Adipocyte (in vitro differentiated cells): ENCODE data around the gene SLC39A11.
"Not testable (repeated sequence)": the region's sequence is repeated elsewhere in the genome, so short reads cannot be mapped to it uniquely, and the experiment has no call there.

Source experiments
- DNase-seq: peaks from one replicate; pipeline ENCODE4 v3.0.0-alpha.2; 2015; ENCODE audit warnings: low read depth
- H3K27me3 ChIP-seq: replicated peaks from 2 replicates; pipeline ENCODE4 v1.7.0; 2013; ENCODE audit warnings: mild to moderate bottlenecking, low read length, moderate library complexity; ENCODE audit not compliant: control insufficient read depth, insufficient read depth
- H3K36me3 ChIP-seq: 2 replicates; pipeline ENCODE4 v1.7.0; 2013; ENCODE audit warnings: low read length, mild to moderate bottlenecking, moderate library complexity; ENCODE audit not compliant: control insufficient read depth, insufficient read depth, severe bottlenecking
- H3K4me1 ChIP-seq: 2 replicates; pipeline ENCODE4 v1.7.0; 2013; ENCODE audit warnings: mild to moderate bottlenecking, low read length, moderate library complexity; ENCODE audit not compliant: control insufficient read depth, insufficient read depth
- H3K4me3 ChIP-seq: 2 replicates; pipeline ENCODE4 v1.7.0; 2013; ENCODE audit warnings: mild to moderate bottlenecking, low read length, moderate library complexity
- H3K9ac ChIP-seq: 2 replicates; pipeline ENCODE4 v1.7.0; 2013; ENCODE audit warnings: mild to moderate bottlenecking, low read length, moderate library complexity
- H3K9me3 ChIP-seq: 2 replicates; pipeline ENCODE4 v1.7.0; 2013; ENCODE audit warnings: mild to moderate bottlenecking, low read length, moderate library complexity; ENCODE audit not compliant: control insufficient read depth

SLC39A11 gene

DNA sequence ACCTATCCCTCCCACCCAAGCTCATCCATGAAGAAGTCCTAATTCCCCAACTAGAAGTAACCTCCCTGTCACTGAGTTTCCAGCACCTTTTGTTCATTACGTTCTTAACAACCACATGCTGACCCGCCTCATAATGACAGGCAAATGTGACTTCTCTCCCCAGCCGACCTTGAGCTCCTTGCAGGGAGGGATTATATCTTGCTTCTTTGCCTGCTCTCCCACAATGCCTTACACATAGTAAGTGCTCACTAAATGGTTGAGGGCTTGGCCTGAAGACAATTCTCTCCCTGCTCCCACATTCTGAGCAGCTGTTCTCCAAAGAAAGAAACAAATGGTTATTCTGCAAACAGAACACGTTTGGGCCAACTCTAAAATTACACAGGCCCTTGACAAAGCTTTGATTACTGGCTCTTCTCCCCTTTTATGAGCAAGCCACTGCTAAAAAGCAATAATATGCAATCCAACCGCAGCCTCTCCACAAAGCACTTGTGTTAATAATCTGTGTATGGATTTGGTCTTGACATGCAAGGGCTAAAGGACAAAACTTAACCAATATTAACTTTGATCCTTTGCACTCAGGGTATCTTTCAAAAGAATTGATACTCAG, 23.2 kb downstream of the SLC39A11 start:
- Histone ChIP-seq H3K9me3 (no peaks in the 10 kb centered on the region), H3K27me3 (no peaks in the 10 kb centered on the region), H3K4me3 (no peak overlapping the region), H3K9ac (no peak overlapping the region), H3K36me3 (no peaks in the 10 kb centered on the region), H3K4me1 (peaks cover 28% of the 10 kb centered on the region)
- DNase-seq, result no peak

DNA sequence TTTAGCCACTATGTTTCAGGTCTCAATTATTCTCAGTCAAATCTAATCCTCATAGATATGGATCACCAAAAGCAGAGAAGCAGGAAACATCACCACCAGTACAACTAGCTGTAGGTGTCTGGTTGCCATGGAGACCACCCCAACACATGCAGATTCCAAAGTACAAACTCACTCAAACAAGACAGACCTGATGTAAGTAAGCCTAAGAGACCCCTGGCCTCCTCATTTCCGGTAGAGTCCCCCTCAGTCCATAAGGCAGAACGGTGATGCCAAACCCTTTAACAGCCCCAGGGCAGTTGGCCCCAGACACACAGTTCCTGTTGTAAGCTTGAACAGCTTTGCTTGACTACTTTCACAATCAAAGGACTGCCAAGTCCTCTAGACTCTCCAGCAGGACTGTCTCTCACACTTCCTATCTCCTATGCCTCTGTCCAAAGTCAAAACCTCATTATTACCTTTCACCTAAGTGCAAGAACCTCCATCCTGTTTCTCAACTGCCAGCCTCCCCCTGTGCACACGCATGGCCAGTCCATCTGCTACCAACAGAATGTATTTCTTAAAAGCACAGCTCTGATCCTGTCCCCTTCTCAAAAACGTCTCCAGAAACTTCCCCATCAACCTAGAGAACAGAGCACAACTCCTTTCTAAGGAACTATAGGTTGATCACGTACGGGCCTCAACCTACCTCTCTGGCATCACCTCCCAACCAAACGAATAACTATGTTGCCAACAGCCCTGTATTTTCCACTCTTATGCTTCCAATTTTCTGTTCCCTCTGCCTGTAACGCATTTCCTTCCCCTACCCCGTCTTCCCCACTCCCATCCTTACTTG, 23.9 kb downstream of the SLC39A11 start:
- DNase-seq, result peak; percentile 57
- Histone ChIP-seq H3K9ac (no peak overlapping the region), H3K9me3 (no peaks in the 10 kb centered on the region), H3K4me1 (peaks cover 28% of the 10 kb centered on the region), H3K4me3 (no peak overlapping the region), H3K36me3 (no peaks in the 10 kb centered on the region), H3K27me3 (no peaks in the 10 kb centered on the region)

DNA sequence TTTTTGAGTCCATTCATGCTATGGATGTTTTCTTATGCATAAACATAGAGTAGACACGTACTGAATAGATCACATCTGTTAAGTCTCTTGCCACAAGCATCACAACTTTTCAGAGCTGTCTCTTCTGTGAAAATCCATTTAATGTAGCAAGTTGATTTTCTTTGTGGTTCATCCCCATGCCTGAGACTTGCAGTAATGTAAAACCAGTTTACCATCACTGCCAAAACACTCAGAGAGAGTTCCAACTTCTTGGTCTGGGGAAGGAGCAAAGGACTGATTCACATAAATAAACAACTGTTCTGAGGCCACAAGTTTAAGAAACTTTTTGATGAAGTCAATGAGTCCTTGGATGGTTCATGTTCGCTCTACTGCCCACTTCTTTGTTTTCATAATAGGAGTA, 24.8 kb downstream of the SLC39A11 start:
- H3K4me1 ChIP-seq, result peaks cover 28% of the 10 kb centered on the region
- not testable (repeated sequence) for H3K9me3 ChIP-seq, H3K27me3 ChIP-seq, H3K9ac ChIP-seq, H3K4me3 ChIP-seq, H3K36me3 ChIP-seq
- DNase-seq, result peak; percentile 78

DNA sequence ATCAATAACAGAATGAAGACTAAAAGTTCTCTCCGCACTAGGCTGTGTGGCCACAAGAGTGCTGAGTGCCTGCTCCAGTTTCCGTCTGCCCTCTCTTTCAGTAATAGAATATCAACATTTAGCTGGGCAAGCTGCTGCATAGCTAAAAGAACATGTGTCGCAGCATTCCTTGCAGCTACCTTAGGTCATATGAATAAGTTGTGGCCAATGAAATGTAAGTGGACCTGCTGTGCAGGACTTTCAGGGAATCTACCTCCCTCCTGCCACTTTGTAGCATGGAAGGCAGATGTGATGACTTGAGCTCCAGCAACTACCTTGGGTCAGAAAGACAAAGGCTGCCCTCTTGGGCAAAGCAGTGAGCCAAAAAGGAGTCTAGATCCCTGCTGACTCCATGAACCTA, 25.4 kb downstream of the SLC39A11 start:
- Histone ChIP-seq H3K36me3 (no peaks in the 10 kb centered on the region), H3K27me3 (no peaks in the 10 kb centered on the region), H3K9me3 (no peaks in the 10 kb centered on the region), H3K4me1 (peaks cover 29% of the 10 kb centered on the region), H3K4me3 (no peak overlapping the region), H3K9ac (no peak overlapping the region)
- DNase-seq, result no peak

DNA sequence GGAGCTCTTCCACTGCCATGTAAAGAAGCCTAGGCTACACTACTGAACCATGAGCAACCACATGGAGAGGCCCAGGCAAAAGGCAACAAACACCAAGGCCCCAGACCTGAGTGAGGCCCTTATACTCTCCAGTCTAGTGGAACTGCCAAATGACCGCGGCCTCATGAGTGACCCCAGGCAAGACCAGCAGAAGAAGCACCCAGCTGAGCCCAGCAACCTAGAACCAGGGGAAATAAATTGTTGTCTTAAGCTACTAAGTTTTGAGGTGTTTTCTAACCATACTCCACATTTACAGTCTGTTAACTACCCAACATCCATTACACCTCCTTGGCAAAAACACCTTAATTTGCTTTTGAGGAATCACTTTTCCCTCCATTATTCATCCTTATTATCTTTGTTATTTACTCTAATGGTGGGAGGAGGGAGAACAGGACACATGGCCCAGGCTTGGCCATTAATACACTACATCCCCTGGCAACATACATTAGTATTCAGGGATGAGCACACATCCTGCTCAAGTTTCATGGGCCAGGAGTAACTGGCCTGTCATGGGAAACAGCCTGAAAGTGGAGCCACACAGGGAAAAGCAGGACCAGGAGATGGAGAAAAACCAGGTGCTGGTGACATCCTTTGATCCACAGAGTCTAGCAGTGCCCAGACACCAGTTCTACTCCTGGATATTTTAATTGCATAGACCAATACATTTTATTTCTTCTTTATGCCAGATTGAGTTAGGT, 26.2 kb downstream of the SLC39A11 start:
- Histone ChIP-seq H3K9me3 (no peaks in the 10 kb centered on the region), H3K4me3 (no peak overlapping the region), H3K27me3 (no peaks in the 10 kb centered on the region), H3K36me3 (no peaks in the 10 kb centered on the region), H3K4me1 (peaks cover 30% of the 10 kb centered on the region), H3K9ac (no peak overlapping the region)
- no peak for DNase-seq

DNA sequence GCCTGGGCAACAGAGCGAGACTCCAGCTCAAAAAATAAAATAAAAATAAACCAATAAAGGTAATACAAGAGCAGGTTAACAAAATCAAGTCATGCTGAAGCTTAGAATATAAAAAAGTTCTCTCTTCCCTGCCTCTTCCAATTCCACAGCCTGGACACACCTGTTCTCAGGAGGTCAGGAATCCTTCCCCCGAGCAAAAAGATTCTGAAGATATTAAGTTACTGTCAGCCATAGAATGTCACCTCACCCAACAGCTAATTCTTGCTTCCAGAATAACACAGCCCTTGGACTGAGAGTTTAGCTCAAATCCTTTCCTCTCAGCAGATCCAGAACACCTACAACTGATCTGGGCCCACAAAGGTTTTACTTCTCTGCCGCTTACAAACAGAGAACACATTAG, 27.1 kb downstream of the SLC39A11 start:
- H3K4me3 ChIP-seq, result no peak overlapping the region
- peaks cover 29% of the 10 kb centered on the region for H3K4me1 ChIP-seq
- no peaks in the 10 kb centered on the region for H3K9me3 ChIP-seq
- no peaks in the 10 kb centered on the region for H3K27me3 ChIP-seq
- DNase-seq, result no peak
- H3K9ac ChIP-seq, result no peak overlapping the region
- H3K36me3 ChIP-seq, result no peaks in the 10 kb centered on the region

DNA sequence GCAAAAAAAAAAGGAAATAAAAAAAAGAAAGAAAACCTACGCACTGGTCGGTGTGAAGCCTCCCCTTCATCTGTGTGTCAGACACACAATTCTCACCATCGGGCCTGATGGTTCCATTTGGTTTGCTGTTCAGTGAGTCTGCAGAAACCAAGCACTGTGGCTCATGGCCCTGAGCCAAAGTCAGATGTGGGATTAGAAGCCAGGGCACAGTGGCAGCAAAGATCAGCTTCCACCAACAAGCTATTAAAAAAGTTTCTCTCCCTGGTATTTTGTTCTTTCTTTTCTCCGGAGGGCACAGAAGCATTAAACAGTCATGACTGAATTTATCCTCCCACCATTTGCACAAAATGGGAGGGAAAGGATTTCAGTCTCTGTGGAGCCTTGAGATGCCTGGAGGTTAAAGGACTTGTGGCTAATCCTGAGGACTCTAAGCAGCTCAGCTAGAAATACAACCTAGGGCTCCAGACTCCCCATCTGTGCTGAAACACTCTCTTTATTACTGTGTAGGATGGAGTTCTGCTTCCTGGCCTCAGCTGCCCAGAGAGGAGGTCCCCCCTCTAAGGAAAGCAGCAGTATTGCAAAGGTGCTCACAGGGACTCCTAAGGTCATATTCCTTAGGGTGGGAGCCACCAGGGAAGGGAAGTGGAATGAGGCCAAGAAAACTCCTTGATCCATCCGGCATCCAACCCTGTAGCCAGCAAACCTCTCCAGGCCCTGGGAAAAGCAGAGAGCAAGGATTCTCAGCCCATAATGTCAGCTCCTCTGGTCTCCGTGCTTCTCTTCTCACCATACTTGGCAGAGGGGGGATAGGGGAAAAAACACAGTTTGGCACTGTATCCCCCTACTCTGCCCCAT, 28.2 kb downstream of the SLC39A11 start:
- Histone ChIP-seq H3K9me3 (no peaks in the 10 kb centered on the region), H3K4me3 (no peak overlapping the region), H3K9ac (no peak overlapping the region), H3K4me1 (peaks cover 29% of the 10 kb centered on the region), H3K27me3 (no peaks in the 10 kb centered on the region), H3K36me3 (no peaks in the 10 kb centered on the region)
- DNase-seq, result no peak

DNA sequence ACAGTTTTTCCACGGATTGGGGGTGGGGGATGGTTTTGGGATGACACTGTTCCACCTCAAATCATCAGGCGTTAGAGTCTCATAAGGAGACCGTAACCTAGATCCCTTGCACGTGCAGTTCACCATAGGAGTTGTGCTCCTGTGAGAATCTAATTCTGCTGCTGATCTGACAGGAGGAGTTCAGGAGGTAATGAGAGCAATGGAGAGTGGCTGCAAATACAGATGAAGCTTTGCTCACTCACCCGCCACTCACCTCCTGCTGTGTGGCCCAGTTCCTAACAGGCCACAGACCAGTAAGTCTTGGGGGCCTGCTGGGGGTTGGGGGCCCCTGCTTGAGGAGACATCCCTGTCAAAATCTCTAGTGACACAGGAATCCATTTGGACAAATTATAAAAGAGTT, 29.8 kb downstream of the SLC39A11 start:
- Histone ChIP-seq H3K9me3 (no peaks in the 10 kb centered on the region), H3K9ac (no peak overlapping the region), H3K4me1 (peaks cover 28% of the 10 kb centered on the region), H3K4me3 (no peak overlapping the region), H3K36me3 (no peaks in the 10 kb centered on the region), H3K27me3 (no peaks in the 10 kb centered on the region)
- no peak for DNase-seq

DNA sequence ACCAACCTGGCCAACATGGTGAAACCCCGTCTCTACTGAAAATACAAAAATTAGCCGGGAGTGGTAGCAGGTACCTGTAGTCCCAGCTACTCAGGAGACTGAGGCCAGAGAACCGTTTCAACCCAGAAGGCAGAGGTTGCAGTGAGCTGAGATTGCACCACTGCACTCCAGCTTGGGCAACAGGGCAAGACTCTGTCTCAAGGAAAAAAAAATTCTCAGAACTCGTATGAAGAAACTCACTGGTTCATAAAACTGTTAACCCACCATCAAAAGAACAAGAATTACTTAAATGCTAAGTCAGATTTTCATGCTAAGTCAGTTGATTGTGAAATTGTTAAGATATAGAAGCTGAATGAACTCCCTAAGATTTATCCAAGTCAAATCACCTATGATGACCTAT, 31.3 kb downstream of the SLC39A11 start:
- Histone ChIP-seq H3K4me1 (peaks cover 28% of the 10 kb centered on the region), H3K27me3 (no peaks in the 10 kb centered on the region), H3K9me3 (no peaks in the 10 kb centered on the region), H3K9ac (no peak overlapping the region), H3K4me3 (no peak overlapping the region), H3K36me3 (no peaks in the 10 kb centered on the region)
- no peak for DNase-seq

DNA sequence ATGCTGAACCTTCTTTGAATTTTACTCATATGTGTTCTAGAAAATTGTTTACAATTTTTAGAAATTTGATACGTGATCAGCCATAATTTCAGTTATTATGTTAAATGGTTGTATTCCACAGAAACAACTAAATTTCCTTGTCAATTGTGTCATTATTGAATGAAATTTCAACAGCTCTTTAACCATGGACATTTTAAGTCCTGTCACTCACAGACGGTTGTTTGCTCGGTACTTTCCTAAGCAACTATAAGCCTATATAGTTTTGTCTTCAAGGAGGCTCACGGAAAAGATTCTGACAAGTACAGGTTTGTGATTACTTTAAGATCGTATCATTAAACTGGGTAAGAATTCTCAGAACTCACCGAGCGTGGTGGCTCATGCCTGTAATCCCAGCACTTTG, 31.8 kb downstream of the SLC39A11 start:
- Histone ChIP-seq H3K4me1 (peaks cover 28% of the 10 kb centered on the region), H3K4me3 (no peak overlapping the region), H3K9ac (no peak overlapping the region), H3K27me3 (no peaks in the 10 kb centered on the region), H3K36me3 (no peaks in the 10 kb centered on the region), H3K9me3 (no peaks in the 10 kb centered on the region)
- DNase-seq, result no peak

DNA sequence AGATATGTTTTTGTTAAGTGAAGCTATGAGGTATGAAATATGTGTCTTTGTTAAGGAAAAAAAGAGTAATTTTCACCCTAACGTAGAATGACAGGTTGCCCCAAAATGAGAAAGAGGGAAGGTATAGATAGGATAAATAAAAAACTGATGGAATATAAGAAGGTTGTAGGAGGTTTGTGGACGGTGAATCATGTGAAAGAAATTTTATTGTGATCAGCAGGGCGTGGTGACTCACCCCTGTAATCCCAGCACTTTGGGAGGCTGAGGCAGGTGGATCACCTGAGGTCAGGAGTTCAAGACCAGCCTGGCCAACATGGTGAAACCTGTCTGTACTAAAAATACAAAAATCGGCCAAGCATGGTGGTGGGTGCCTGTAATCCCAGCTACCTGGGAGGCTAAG, 32.8 kb downstream of the SLC39A11 start:
- H3K36me3 ChIP-seq, H3K27me3 ChIP-seq, H3K9me3 ChIP-seq, H3K9ac ChIP-seq, H3K4me3 ChIP-seq, DNase-seq: not testable (repeated sequence)
- peaks cover 28% of the 10 kb centered on the region for H3K4me1 ChIP-seq
